Measurements from ENCODE around the gene SPNS3.

DNA sequence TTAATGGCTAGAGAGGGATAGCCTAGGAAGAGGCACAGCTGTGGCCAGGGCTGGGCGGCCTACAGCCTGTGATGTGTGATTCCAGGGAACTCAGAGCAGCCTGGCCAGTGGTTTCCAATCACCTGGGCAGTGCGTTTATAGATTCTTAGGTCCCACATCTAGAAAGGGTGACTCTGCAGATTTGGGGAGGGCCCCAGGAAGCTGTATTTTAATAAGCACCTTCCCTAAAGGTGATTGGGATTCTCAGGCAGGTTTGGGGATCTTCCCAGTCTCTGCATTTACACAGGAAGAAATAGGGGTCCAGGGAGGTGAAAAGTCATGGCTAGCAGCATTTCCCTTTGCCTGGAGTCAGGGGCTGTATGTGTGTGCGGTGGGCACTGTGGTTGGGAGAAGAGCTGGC lies 74.5 kb downstream of the SPNS3 start:
- TF ChIP-seq, protein P1, sequence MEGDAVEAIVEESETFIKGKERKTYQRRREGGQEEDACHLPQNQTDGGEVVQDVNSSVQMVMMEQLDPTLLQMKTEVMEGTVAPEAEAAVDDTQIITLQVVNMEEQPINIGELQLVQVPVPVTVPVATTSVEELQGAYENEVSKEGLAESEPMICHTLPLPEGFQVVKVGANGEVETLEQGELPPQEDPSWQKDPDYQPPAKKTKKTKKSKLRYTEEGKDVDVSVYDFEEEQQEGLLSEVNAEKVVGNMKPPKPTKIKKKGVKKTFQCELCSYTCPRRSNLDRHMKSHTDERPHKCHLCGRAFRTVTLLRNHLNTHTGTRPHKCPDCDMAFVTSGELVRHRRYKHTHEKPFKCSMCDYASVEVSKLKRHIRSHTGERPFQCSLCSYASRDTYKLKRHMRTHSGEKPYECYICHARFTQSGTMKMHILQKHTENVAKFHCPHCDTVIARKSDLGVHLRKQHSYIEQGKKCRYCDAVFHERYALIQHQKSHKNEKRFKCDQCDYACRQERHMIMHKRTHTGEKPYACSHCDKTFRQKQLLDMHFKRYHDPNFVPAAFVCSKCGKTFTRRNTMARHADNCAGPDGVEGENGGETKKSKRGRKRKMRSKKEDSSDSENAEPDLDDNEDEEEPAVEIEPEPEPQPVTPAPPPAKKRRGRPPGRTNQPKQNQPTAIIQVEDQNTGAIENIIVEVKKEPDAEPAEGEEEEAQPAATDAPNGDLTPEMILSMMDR (conservative IDR thresholded peaks at IDR 0.05; ENCODE audit: low read length): no peak
- TF ChIP-seq EZH2phosphoT487 (IDR thresholded peaks at IDR 0.05; ENCODE audit: borderline replicate concordance, low read depth, low read length): no peak

All from OCI-LY7 (cell line).